GM12801 (cell line): ENCODE measurements around the gene RHOT2.

Experiments used
- CTCF ChIP-seq: IDR thresholded peaks from one replicate; pipeline ENCODE4 v1.5.1; 2011; ENCODE audit warnings: control low read depth; ENCODE audit not compliant: insufficient read length; ENCODE audit errors: extremely low read depth

Gene RHOT2

GRCh38 chr16:695355-696089 lies 27.6 kb downstream of the RHOT2 start:
- TF ChIP-seq CTCF: no peak

- TF ChIP-seq CTCF: no peak
Measured at GRCh38 chr16:698911-699671, 31.2 kb downstream of the RHOT2 start.

- TF ChIP-seq CTCF: no peak
Measured at GRCh38 chr16:700684-701584, 33.0 kb downstream of the RHOT2 start.

GRCh38 chr16:702341-702740 lies 34.4 kb downstream of the RHOT2 start:
- TF ChIP-seq CTCF: no peak

GRCh38 chr16:703406-703805 lies 35.5 kb downstream of the RHOT2 start:
- TF ChIP-seq CTCF: no peak

- no peak for TF ChIP-seq CTCF
Measured at GRCh38 chr16:704047-704446, 36.1 kb downstream of the RHOT2 start.
